H9 (cell line): Measurements from ENCODE around the gene TMEM9. TPM values are rescaled to one million over a fixed set of nuclear protein-coding genes. Genes with fewer than 3 reads are reported as not detected.

Source experiments
- DNase-seq: peaks from one replicate; pipeline ENCODE4 v3.0.0-alpha.2; 2017
- H2AFZ ChIP-seq: one replicate; pipeline ENCODE4 v1.6.1; 2013; ENCODE audit warnings: mild to moderate bottlenecking, low read length, control low read depth, moderate library complexity
- H2AK5ac ChIP-seq: 2 replicates; pipeline ENCODE4 v1.6.1; 2013; ENCODE audit warnings: low read length, control low read depth, mixed read lengths; ENCODE audit not compliant: insufficient read length
- H2BK120ac ChIP-seq: one replicate; pipeline ENCODE4 v1.6.1; 2013; ENCODE audit warnings: low read depth, mild to moderate bottlenecking, low read length, control low read depth, inconsistent platforms; ENCODE audit not compliant: poor library complexity, severe bottlenecking
- H2BK12ac ChIP-seq: 2 replicates; pipeline ENCODE4 v1.6.1; 2013; ENCODE audit warnings: low read length, control low read depth, mixed read lengths, low read depth; ENCODE audit not compliant: insufficient read length
- H2BK15ac ChIP-seq: 2 replicates; pipeline ENCODE4 v1.6.1; 2013; ENCODE audit warnings: low read depth, low read length, control low read depth
- H2BK20ac ChIP-seq: one replicate; pipeline ENCODE4 v1.6.1; 2013; ENCODE audit warnings: low read depth, mild to moderate bottlenecking, low read length, control low read depth, inconsistent platforms; ENCODE audit not compliant: poor library complexity, severe bottlenecking
- H2BK5ac ChIP-seq: 2 replicates; pipeline ENCODE4 v1.6.1; 2013; ENCODE audit warnings: low read length, control low read depth, mixed read lengths; ENCODE audit not compliant: insufficient read length
- H3K14ac ChIP-seq: 2 replicates; pipeline ENCODE4 v1.6.1; 2013; ENCODE audit warnings: low read length, control low read depth; ENCODE audit not compliant: insufficient read depth
- H3K18ac ChIP-seq: 2 replicates; pipeline ENCODE4 v1.6.1; 2013; ENCODE audit warnings: low read depth, mild to moderate bottlenecking, mixed read lengths, low read length, control low read depth; ENCODE audit not compliant: insufficient read length
- H3K23ac ChIP-seq: 2 replicates; pipeline ENCODE4 v1.6.1; 2013; ENCODE audit warnings: low read length, control low read depth, mixed read lengths, low read depth; ENCODE audit not compliant: insufficient read length
- H3K23me2 ChIP-seq: 2 replicates; pipeline ENCODE4 v1.6.1; 2013; ENCODE audit warnings: low read depth, mild to moderate bottlenecking, mixed read lengths, low read length, control low read depth; ENCODE audit not compliant: insufficient read length, poor library complexity, severe bottlenecking
- H3K27ac ChIP-seq: 2 replicates; pipeline ENCODE4 v1.5.1; 2013; ENCODE audit warnings: low read length, control low read depth, mixed read lengths, low read depth; ENCODE audit not compliant: insufficient read length
- H3K27me3 ChIP-seq: 2 replicates; pipeline ENCODE4 v1.6.1; 2013; ENCODE audit warnings: low read length, control low read depth, inconsistent platforms; ENCODE audit not compliant: insufficient read depth
- H3K4ac ChIP-seq: 2 replicates; pipeline ENCODE4 v1.6.1; 2013; ENCODE audit warnings: low read depth, mild to moderate bottlenecking, control low read depth, inconsistent platforms, low read length, moderate library complexity
- H3K4me1 ChIP-seq: 2 replicates; pipeline ENCODE4 v1.6.1; 2013; ENCODE audit warnings: low read length, control low read depth, inconsistent platforms; ENCODE audit not compliant: insufficient read depth
- H3K4me2 ChIP-seq: 2 replicates; pipeline ENCODE4 v1.6.1; 2013; ENCODE audit warnings: low read length, control low read depth, mixed read lengths; ENCODE audit not compliant: insufficient read length, insufficient read depth
- H3K56ac ChIP-seq: 2 replicates; pipeline ENCODE4 v1.6.1; 2013; ENCODE audit warnings: low read depth, mild to moderate bottlenecking, mixed read lengths, low read length, control low read depth; ENCODE audit not compliant: insufficient read length
- H3K79me1 ChIP-seq: 2 replicates; pipeline ENCODE4 v1.6.1; 2013; ENCODE audit warnings: low read depth, mild to moderate bottlenecking, moderate library complexity, low read length, control low read depth, inconsistent platforms; ENCODE audit not compliant: insufficient read depth, poor library complexity, severe bottlenecking
- H3K79me2 ChIP-seq: 2 replicates; pipeline ENCODE4 v1.6.1; 2013; ENCODE audit warnings: low read length, control low read depth, inconsistent platforms; ENCODE audit not compliant: insufficient read depth
- H3K9ac ChIP-seq: 2 replicates; pipeline ENCODE4 v1.6.1; 2013; ENCODE audit warnings: low read length, control low read depth, mixed read lengths; ENCODE audit not compliant: insufficient read length; ENCODE audit errors: extremely low read depth
- H3K9me3 ChIP-seq: one replicate; pipeline ENCODE4 v1.6.1; 2013; ENCODE audit warnings: low read depth, low read length, inconsistent platforms; ENCODE audit not compliant: control insufficient read depth
- H3T11ph ChIP-seq: one replicate; pipeline ENCODE4 v1.6.1; 2013; ENCODE audit warnings: mild to moderate bottlenecking, low read length, control low read depth, inconsistent platforms
- H4K20me1 ChIP-seq: one replicate; pipeline ENCODE4 v1.6.1; 2013; ENCODE audit not compliant: control insufficient read depth, insufficient read length, insufficient read depth
- H4K5ac ChIP-seq: 2 replicates; pipeline ENCODE4 v1.6.1; 2013; ENCODE audit warnings: low read depth, mild to moderate bottlenecking, mixed read lengths, low read length, control low read depth; ENCODE audit not compliant: insufficient read length
- H4K8ac ChIP-seq: replicated peaks from 2 replicates; pipeline ENCODE4 v1.6.1; 2013; ENCODE audit warnings: low read length, control low read depth, mixed read lengths, low read depth; ENCODE audit not compliant: insufficient read length
- H4K91ac ChIP-seq: 2 replicates; pipeline ENCODE4 v1.6.1; 2013; ENCODE audit warnings: low read depth, mild to moderate bottlenecking, moderate library complexity, mixed read lengths, low read length, control low read depth; ENCODE audit not compliant: insufficient read length
- H3K27ac Mint-ChIP-seq, 3 experiments: 2 replicates in 2 of 3; 3 replicates in 1 of 3; pipeline ENCODE4 v1.8.0; 2020 to 2021; ENCODE audit warnings: mixed read lengths in 3 of 3, mild to moderate bottlenecking in 1 of 3, moderate library complexity in 1 of 3
- H3K27me3 Mint-ChIP-seq: 2 replicates; pipeline ENCODE4 v1.8.0; 2021; ENCODE audit warnings: low read depth, mild to moderate bottlenecking, moderate library complexity, mixed read lengths
- H3K36me3 Mint-ChIP-seq, 3 experiments: 2 replicates in 2 of 3; 3 replicates in 1 of 3; pipeline ENCODE4 v1.8.0; 2020 to 2021; ENCODE audit warnings: low read depth in 3 of 3, mixed read lengths in 3 of 3; ENCODE audit not compliant: insufficient read depth in 1 of 3
- H3K4me1 Mint-ChIP-seq, 2 experiments: 2 replicates each; pipeline ENCODE4 v1.8.0; 2020; ENCODE audit warnings: mixed read lengths in 2 of 2
- H3K4me3 Mint-ChIP-seq, 2 experiments: 2 replicates in 1 of 2; 3 replicates in 1 of 2; pipeline ENCODE4 v1.8.0; 2020 to 2021; ENCODE audit warnings: mild to moderate bottlenecking in 2 of 2, mixed read lengths in 2 of 2, moderate library complexity in 1 of 2
- H3K9me3 Mint-ChIP-seq, 2 experiments: 2 replicates in 1 of 2; 3 replicates in 1 of 2; pipeline ENCODE4 v1.8.0; 2020; ENCODE audit warnings: mild to moderate bottlenecking in 2 of 2, mixed read lengths in 2 of 2, moderate library complexity in 1 of 2
- WGBS: extraction: QIAGEN DNeasy Blood & Tissue Kit; methylation state at CpG from one replicate; pipeline ENCODE4 v1.1.7; 2013; ENCODE audit warnings: missing lambda C conversion rate, low lambda C conversion rate, mixed read lengths; ENCODE audit not compliant: insufficient read length; ENCODE audit errors: extremely low coverage; 5-methylcytosine and 5-hydroxymethylcytosine counted together
- total RNA-seq: library from RNA; stranded (reverse); gene quantifications from 2 replicates; pipeline ENCODE4 v1.2.1, GENCODE V29; 2021
- TF ChIP-seq, protein P1 (sequence below): fragments of 200-600 bp; sonication (generic); conservative IDR thresholded peaks from 3 replicates; pipeline ENCODE4 v1.8.0; 2021; ENCODE audit warnings: antibody characterized with exemption, mild to moderate bottlenecking

The TMEM9 gene
- total RNA-seq, 1 experiment from 2014 or later = 93.4 TPM

DNA sequence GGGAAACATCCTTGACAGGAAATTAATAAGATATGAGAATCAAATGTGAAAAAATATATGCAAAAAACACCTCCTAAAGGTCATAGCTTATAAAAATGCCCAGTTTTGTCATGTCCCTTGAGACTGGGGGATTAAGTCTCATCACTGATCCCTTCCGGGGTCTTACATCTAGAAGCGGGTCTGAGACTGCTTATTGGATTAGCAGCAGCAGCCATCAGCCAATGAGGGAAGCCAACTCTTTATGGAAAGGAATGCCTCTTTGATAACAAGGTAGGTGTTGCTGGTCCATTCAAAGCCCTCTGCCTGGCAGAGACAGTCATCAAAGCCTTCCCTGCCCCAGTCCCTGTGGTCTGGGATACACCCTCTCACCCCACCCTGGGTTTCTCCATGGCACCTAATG lies 38.2 kb downstream of the TMEM9 start:
- Histone ChIP-seq H2AFZ (no peak overlapping the region), H3K23me2 (peaks cover 8% of the 10 kb centered on the region), H4K5ac (no peak overlapping the region), H3K9me3 (no peaks in the 10 kb centered on the region), H4K20me1 (no peaks in the 10 kb centered on the region), H3K9ac (no peak overlapping the region), H3K14ac (no peak overlapping the region), H4K91ac (no peak overlapping the region), H3K79me1 (no peaks in the 10 kb centered on the region), H2BK15ac (no peak overlapping the region), H2AK5ac (no peak overlapping the region), H3K18ac (no peak overlapping the region), H2BK12ac (no peak overlapping the region), H2BK120ac (no peak overlapping the region), H2BK5ac (no peak overlapping the region), H3K56ac (no peak overlapping the region), H3K27ac (no peak overlapping the region), H3K4me2 (no peak overlapping the region), H3T11ph (no peak overlapping the region), H3K4ac (no peak overlapping the region), H2BK20ac (no peak overlapping the region), H3K27me3 (peaks cover 15% of the 10 kb centered on the region; the same call in 1 of the 2 replicates), H4K8ac (no peak overlapping the region), H3K79me2 (no peaks in the 10 kb centered on the region), H3K23ac (no peak overlapping the region), H3K4me1 (no peaks in the 10 kb centered on the region)
- H3K27ac Mint-ChIP-seq = peak overlapping the region in 1 of 3 experiments; percentile 80; a peak in 1 of 7 replicates
- no CpG with 5 or more reads among the region's 2 CpGs for WGBS
- DNase-seq = no peak
- H3K4me3 Mint-ChIP-seq = no peak overlapping the region; a peak in 1 of 5 replicates
- H3K27me3 Mint-ChIP-seq = peaks cover 63% of the 10 kb centered on the region
- H3K36me3 Mint-ChIP-seq = no peaks in the 10 kb centered on the region
- peaks cover 9 to 25% of the 10 kb centered on the region in 2 experiments for H3K4me1 Mint-ChIP-seq
- TF ChIP-seq, protein P1, sequence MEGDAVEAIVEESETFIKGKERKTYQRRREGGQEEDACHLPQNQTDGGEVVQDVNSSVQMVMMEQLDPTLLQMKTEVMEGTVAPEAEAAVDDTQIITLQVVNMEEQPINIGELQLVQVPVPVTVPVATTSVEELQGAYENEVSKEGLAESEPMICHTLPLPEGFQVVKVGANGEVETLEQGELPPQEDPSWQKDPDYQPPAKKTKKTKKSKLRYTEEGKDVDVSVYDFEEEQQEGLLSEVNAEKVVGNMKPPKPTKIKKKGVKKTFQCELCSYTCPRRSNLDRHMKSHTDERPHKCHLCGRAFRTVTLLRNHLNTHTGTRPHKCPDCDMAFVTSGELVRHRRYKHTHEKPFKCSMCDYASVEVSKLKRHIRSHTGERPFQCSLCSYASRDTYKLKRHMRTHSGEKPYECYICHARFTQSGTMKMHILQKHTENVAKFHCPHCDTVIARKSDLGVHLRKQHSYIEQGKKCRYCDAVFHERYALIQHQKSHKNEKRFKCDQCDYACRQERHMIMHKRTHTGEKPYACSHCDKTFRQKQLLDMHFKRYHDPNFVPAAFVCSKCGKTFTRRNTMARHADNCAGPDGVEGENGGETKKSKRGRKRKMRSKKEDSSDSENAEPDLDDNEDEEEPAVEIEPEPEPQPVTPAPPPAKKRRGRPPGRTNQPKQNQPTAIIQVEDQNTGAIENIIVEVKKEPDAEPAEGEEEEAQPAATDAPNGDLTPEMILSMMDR = no peak
- H3K9me3 Mint-ChIP-seq = no peaks in the 10 kb centered on the region
